MM.1S (cell line): Measurements from ENCODE around the gene SLC12A7.

Experiments used
- DNase-seq: peaks from one replicate; pipeline ENCODE4 v3.0.0-alpha.2; 2015
- H2AFZ ChIP-seq: fragments of 300-600 bp; sonication (generic); 2 replicates; pipeline ENCODE4 v1.6.0; 2016; ENCODE audit warnings: antibody characterized with exemption, low read length
- H3F3A ChIP-seq: fragments of 300-600 bp; sonication (generic); 2 replicates; pipeline ENCODE4 v1.6.1; 2016; ENCODE audit warnings: mild to moderate bottlenecking, antibody characterized with exemption, low read length, moderate library complexity, mixed read lengths; ENCODE audit not compliant: insufficient read depth
- H3K27ac ChIP-seq: fragments of 300-600 bp; sonication (generic); 2 replicates; pipeline ENCODE4 v1.5.1; 2016; ENCODE audit warnings: mild to moderate bottlenecking, low read length
- H3K27me3 ChIP-seq: fragments of 300-600 bp; sonication (generic); replicated peaks from 2 replicates; pipeline ENCODE4 v1.6.0; 2016; ENCODE audit warnings: low read length; ENCODE audit not compliant: insufficient read depth
- H3K36me3 ChIP-seq: fragments of 300-600 bp; sonication (generic); replicated peaks from 2 replicates; pipeline ENCODE4 v1.6.1; 2016; ENCODE audit warnings: mild to moderate bottlenecking, low read length, mixed read lengths; ENCODE audit not compliant: insufficient read depth
- H3K4me1 ChIP-seq: fragments of 300-600 bp; sonication (generic); 2 replicates; pipeline ENCODE4 v1.6.1; 2016; ENCODE audit warnings: low read length, mixed read lengths
- H3K4me2 ChIP-seq: fragments of 300-600 bp; sonication (generic); 2 replicates; pipeline ENCODE4 v1.6.0; 2016; ENCODE audit warnings: low read depth, low read length
- H3K4me3 ChIP-seq: fragments of 300-600 bp; sonication (generic); 2 replicates; pipeline ENCODE4 v1.5.1; 2016; ENCODE audit warnings: low read length, mixed read lengths
- H3K79me2 ChIP-seq: fragments of 300-600 bp; sonication (generic); 2 replicates; pipeline ENCODE4 v1.6.1; 2016; ENCODE audit warnings: mixed run types, low read length, mixed read lengths
- H3K9ac ChIP-seq: fragments of 300-600 bp; sonication (generic); 2 replicates; pipeline ENCODE4 v1.6.1; 2016; ENCODE audit warnings: low read length, mixed read lengths
- H3K9me2 ChIP-seq: fragments of 300-600 bp; sonication (generic); replicated peaks from 2 replicates; pipeline ENCODE4 v1.6.1; 2016; ENCODE audit warnings: mild to moderate bottlenecking, low read length, mixed read lengths; ENCODE audit not compliant: insufficient read depth
- H3K9me3 ChIP-seq: fragments of 300-600 bp; sonication (generic); replicated peaks from 2 replicates; pipeline ENCODE4 v1.6.1; 2016; ENCODE audit warnings: mild to moderate bottlenecking, low read length, mixed read lengths; ENCODE audit not compliant: insufficient read depth
- H4K20me1 ChIP-seq: fragments of 300-600 bp; sonication (generic); 2 replicates; pipeline ENCODE4 v1.6.1; 2016; ENCODE audit warnings: mild to moderate bottlenecking, low read length, moderate library complexity, mixed read lengths; ENCODE audit not compliant: insufficient read depth
- CTCF ChIP-seq: fragments of 300-600 bp; sonication (generic); IDR thresholded peaks from 2 replicates; pipeline ENCODE4 v1.5.1; 2016; ENCODE audit warnings: antibody characterized with exemption, low read length, mixed read lengths
- EZH2 ChIP-seq: fragments of 300-600 bp; sonication (generic); optimal IDR thresholded peaks from 2 replicates; pipeline ENCODE3; 2017; ENCODE audit warnings: low read depth, mild to moderate bottlenecking, antibody characterized with exemption, low read length, mixed read lengths
- EZH2phosphoT487 ChIP-seq: fragments of 300-600 bp; sonication (generic); IDR thresholded peaks from 2 replicates; pipeline ENCODE4 v1.6.1; 2018; ENCODE audit warnings: antibody characterized with exemption, low read length

Gene SLC12A7

GRCh38 chr5:1152771-1153282 lies 41.0 kb upstream of the SLC12A7 start:
- Histone ChIP-seq H3K36me3 (no peaks in the 10 kb centered on the region), H3K27me3 (peaks cover 10% of the 10 kb centered on the region), H4K20me1 (no peaks in the 10 kb centered on the region), H3K9me3 (no peaks in the 10 kb centered on the region), H3K27ac (no peak overlapping the region), H3K4me3 (no peak overlapping the region), H3K4me2 (no peak overlapping the region), H3K79me2 (no peaks in the 10 kb centered on the region), H3K9me2 (no peaks in the 10 kb centered on the region), H2AFZ (no peak overlapping the region), H3K9ac (no peak overlapping the region), H3F3A (0 out of 2 replicates have a peak, but pooled peaks cover 1% of the 10 kb centered on the region), H3K4me1 (no peaks in the 10 kb centered on the region)
- TF ChIP-seq EZH2 (no peak), CTCF (no peak), EZH2phosphoT487 (no peak)
- DNase-seq = no peak

GRCh38 chr5:1152156-1152555 lies 40.3 kb upstream of the SLC12A7 start:
- Histone ChIP-seq H3K4me3 (no peak overlapping the region), H3K79me2 (no peaks in the 10 kb centered on the region), H3K4me2 (no peak overlapping the region), H3K9ac (no peak overlapping the region), H3K27me3 (peaks cover 10% of the 10 kb centered on the region), H3K4me1 (no peaks in the 10 kb centered on the region), H4K20me1 (no peaks in the 10 kb centered on the region), H3K36me3 (no peaks in the 10 kb centered on the region), H3K9me2 (no peaks in the 10 kb centered on the region), H3K27ac (no peak overlapping the region), H3F3A (no peaks in the 10 kb centered on the region), H2AFZ (no peak overlapping the region), H3K9me3 (no peaks in the 10 kb centered on the region)
- TF ChIP-seq EZH2phosphoT487 (no peak), EZH2 (no peak), CTCF (no peak)
- peak; percentile 27 for DNase-seq

GRCh38 chr5:1151316-1151715 lies 39.5 kb upstream of the SLC12A7 start:
- Histone ChIP-seq H3K4me3 (no peak overlapping the region), H3K9me3 (no peaks in the 10 kb centered on the region), H4K20me1 (no peaks in the 10 kb centered on the region), H3K4me2 (no peak overlapping the region), H3K27me3 (peaks cover 10% of the 10 kb centered on the region), H3K9ac (no peak overlapping the region), H3K79me2 (no peaks in the 10 kb centered on the region), H3K36me3 (no peaks in the 10 kb centered on the region), H3F3A (no peaks in the 10 kb centered on the region), H3K27ac (no peak overlapping the region), H2AFZ (no peak overlapping the region), H3K9me2 (no peaks in the 10 kb centered on the region), H3K4me1 (no peaks in the 10 kb centered on the region)
- no peak for DNase-seq
- no peak for TF ChIP-seq CTCF
- no peak for TF ChIP-seq EZH2phosphoT487
- no peak for TF ChIP-seq EZH2
